ENCODE measurements around the gene CACNB4.

Gene CACNB4

DNA sequence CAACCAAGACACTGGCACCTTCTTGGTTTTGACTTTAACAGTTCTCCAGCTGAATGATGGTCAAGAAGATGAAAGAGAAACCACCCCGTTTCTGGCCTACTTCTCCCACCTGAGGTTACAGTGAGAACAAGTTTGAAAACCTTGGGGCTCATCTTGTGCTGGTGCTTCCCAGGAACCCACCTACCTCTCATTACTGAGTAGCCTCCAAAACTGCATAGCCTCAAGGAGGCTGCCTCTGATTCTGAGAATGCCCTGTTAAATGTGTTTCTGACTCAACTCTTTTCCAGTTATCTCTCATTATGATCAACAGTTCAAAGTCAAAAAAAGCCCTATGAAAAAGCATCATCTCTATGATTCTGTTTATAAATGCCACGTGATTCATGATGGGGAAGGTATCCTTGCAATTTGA lies 121.9 kb downstream of the CACNB4 start:
- no peak for DNase-seq (ENCODE audit: low read depth, low spot score)

DNA sequence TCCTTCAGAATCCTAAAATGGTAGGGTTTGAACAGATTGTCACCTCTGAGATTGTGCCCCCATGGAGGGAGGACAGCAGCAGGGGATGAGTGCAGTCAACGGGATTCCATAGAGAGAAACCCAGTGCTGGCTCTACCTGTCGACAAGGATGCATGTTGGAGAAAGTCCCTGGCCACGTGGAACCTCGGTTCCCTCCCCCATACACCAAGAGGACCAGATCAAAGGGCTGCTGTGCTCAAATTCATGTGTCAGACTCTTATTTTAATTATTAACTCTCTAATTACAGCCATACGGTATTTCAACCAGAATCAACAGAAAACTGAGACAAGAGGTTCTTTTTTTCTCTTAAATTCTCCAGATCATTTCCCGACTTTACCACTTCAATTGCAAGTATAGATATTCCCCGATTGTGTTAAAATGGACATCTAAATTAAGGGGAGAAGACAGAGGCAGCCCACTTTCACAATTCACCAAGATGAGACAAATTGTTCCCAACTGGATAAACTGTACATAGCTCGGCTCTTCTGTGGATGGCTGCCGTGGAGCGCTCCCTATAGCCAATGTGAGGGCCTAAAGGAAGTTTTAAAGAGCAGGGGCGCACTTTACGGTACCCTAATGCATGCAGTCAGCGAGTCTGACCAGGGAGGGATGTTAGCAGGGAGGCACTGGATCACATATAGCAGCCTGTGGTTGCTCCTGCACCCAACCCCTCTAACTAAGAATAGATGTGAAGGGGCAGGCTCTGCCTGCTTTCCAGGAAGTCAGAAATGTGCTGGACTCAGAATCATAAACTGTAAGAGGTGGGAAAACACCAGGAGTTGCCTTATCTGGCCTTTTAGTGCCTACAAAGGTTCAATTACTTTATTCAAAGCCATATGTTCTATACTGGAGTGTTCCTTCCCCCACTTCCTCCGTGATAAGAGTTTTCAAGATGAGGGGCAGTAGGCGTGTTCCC lies 123.1 kb downstream of the CACNB4 start:
- no peak for DNase-seq (ENCODE audit: low read depth, low spot score)

DNA sequence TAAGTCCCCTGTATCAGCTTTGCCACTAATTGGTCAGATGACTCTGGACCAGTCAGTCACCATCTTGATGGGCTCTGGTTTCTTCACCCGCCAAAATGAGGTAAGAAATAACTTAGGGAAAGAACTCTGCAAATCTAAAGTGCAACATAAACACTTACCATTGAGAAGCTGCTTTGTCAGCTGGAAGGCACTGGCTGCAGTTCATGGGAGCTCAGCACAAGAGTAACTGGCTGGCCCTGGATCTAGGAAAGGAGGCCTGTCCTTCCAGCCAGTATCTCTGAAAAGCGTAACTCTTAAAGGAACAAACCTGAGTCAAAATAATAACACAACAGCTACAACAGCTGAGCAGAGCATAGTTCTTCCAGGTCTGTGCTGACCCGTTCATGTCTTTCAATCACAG lies 123.9 kb downstream of the CACNB4 start:
- DNase-seq (ENCODE audit: low read depth, low spot score), result no peak

DNA sequence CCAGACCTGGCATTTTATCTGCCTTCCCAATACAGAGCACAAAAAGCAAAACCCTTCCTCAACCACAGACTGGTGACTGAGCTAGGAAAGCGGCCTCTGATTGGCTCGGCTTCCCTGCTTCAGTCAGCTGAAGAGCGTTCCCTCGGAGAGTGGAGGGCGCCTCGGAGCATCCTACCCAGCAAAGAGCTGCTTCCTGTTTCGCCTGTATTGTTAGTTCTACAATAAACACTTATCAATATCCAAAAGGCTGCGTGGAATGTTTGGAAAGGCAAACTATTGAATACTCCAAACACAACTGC lies 125.0 kb downstream of the CACNB4 start:
- no peak for DNase-seq (ENCODE audit: low read depth, low spot score)

DNA sequence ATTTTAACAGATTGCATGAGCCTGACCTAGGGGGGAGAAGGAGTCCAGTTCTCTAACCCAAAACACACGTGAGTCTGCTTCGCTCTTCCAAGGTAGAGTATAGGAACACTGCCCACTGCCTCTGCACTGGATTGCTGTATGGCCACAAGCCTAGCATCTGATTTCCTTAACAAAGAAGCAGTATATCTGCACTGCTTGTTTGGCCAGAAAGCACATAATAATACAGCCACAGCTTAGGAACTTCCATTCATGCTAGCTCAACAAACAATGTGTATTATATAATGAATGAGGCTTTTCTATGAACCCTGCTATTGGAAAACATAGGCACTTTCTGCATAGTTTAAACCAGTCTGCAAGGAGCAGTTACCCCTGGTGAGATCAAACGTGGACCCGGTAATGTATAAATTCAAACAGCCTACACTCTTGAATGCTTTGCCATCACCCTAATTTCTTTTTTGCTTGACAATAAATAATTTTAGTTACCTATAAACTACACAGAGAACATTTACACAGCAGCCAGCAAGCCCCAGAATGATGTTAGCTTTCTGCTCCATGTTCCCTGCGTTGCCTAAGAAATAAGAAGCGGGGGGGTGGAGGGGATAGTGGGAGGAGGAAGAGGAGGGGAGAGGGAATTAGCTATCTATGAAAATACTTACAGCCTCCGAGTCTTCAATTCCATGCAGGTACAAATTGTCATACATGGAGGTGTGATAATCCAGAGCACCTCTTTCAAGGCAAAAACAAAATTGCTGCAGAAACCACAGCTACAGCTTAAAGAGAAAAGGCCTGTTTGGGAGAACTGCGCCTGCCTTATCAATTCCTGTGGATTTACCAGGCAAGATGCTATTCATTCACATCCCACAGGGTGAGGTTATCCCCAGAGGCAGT lies 125.6 kb downstream of the CACNB4 start:
- DNase-seq (ENCODE audit: low read depth, low spot score), result no peak

DNA sequence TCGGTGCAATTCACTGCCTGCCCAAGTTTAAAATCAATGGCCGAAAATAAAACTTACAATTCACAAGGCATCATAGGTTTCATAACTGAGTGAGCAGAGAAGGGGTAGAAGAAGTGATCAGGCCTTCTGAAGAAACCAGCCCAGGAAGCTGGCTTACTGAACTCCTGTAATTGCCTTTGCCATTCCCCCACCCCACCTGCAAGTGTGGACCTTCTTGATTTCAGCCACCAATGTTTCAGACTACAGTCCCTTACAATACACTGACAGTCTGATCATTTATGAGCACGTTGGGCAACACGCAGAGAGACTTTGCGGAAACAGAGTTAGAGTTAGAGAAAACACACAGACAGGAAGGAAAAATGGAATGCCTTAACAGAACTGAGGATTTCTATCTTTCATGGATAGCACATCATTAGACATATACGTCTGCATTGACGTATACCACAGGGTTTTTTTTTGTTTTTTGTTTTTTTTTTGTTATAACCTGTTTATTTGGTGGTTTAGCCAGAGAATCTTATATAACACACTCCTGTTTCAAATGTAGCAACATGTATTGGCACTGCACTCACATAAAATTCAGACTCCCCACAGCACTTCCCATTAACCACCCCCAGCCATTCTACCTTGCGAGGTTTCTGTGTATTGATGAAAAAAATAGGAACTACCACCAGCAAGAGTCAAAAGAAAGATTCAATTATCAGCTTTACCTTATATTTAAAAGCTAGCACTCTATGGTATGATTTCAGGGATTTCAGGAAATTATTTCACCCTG lies 126.4 kb downstream of the CACNB4 start:
- DNase-seq (ENCODE audit: low read depth, low spot score), result no peak

DNA sequence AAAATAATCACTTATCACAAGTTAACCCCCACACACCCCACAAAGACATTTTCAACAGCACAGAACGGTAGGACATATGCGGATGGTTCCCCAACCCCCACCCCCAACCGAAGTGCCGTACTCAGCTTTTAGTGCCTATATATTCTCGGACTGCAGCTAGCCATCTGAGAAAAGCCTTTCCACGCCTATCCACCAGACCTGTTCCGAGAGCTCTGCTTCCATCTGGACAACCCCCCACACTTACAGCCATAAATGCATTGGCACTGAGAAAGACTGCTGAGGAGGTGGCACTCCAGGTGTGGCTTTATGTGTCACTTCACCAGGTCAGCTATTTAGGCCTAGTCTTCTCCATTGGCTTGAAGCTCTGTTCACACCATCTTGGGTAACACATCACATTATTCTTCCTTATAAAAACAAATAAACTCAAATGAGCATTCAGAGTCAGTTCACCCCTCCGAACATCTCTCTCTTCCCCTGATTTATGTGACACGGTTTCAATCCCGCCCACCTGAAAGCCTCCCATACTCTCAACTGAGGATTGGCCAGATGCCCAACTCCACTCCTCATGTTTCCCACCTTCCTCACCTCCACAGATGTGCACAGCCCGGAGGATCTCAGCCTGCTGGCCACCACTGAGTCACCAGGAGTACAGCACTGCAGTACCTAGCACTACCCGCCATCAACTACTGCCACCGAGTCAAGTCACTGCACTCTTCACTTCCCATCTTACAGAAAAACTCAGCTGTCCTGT lies 127.4 kb downstream of the CACNB4 start:
- DNase-seq (ENCODE audit: low read depth, low spot score), result no peak

DNA sequence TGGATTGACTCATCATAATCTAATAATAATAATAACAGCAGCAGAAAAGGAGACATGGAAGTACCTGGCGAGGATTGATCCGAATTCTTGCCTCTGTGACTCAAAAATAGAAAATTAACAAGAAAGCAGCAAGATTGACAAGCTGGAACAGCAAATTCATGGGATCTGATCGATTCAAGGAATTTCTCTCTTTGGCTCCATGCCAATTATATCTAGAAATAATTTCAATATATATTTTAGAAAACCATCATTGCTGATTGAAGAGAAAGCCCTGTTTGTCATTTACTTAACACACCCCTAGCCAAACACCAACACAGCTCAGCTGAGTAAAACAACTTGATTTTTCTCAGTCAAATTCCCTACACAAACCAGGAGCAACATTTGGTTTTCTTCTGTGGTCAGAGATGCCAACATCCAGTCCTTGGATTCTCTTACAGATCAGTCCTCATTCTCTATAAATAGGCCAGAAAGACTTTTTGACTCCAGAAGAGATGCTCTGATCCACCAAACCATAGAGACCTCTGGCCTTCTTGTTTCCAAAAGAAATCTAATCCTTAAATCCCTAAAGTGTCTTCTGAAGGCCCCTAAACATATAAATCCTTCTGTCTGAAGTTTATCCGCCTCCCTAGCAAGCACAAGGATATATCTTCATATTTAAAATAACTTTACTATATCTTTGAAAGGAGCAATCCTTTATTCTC lies 129.9 kb downstream of the CACNB4 start:
- no peak for DNase-seq (ENCODE audit: low read depth, low spot score)

DNA sequence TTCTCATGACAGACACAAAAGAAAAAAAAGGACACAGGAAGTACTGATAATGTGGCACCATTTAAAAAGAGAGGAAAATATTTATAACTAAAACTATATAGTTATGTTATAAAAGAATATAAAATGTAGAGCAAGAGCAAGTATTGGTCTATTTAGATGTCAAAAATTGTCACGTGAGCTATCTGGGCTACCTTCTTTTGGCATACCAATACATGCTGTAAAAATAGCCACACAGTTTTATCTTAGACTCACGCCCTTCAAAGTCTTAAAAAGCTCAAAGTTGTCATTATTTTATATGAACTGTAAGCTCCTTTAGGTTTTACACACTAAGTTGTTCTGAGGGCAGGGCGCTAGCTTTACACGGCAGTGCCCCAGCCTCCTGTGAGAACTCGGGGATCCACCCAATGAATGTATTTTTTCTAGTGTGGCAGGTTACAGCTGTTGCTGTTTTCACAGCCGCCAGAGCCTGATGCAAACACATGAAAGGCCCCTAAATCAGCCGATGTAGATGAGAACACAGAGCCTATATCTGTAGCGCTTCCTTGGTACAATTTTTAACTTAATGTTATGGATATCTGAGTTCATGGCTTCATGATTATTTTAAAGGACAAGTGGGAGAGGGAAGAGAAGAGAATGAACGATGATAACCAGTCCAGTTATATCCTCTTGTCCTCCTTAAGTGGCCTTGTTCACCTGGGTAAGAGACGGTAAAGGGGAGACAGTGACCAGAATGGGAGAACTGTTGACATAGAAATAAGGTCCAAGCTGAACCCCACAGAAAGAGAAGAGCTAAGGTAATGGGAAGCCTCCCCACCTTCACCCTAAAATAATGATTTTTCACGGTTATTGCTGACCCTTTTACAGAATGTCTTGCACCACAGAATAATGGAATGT lies 130.8 kb downstream of the CACNB4 start:
- no peak for DNase-seq (ENCODE audit: low read depth, low spot score)

DNA sequence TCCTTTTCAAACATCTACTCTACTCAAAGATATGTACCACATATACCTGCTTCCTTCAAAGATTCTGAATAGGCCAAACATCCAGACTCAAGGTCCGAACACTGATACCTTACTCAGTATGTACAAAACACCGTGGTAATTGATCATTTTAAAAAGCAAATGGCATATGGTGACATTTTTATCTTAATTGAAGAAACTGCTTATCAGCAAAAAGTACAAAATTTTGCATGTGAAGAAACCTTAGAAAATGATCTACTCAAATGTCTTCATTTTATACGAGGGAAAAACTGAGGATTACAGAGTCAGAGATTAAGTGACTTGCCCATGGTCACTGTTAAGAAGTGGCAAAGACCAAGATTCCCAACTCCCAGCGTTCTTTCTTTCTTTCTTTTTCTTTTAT lies 133.0 kb downstream of the CACNB4 start:
- DNase-seq (ENCODE audit: low read depth, low spot score), result no peak

DNA sequence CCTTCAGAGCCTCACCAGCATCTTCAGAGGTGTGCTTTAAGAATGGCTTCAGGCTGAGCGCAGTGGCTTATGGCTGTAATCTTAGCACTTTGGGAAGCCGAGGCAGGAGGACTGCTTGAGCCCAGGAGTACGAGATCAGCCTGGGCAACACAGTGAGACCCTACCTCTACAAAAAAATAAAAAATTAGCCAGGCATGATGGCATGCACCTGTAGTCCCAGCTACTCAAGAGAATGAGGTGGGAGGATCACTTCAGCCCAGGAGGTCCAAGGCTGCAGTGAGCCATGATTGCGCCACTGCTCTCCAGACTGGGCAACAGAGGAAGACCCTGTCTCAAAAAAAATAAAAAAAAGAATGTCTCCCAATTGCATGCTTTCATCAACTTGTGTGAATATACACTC lies 137.3 kb downstream of the CACNB4 start:
- DNase-seq (ENCODE audit: low read depth, low spot score), result no peak

DNA sequence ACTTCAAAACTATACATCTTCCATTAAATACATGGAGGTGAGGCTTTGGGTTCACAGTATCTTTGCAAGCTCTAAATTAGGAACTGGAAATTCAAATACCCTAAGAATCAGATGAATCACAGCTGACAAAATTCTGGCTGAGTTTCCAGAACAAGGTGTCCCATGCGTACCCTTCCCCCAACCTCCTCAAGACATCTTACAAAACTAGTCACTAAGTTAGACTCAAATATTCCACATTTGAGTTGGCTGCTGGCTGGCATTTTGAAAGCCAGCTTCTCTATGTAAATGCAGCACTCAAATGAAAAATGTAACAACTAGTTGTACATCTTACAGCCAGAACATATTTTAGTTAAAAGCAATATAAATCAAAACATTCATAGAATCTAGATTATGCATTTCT lies 139.6 kb downstream of the CACNB4 start:
- DNase-seq (ENCODE audit: low read depth, low spot score), result no peak

DNA sequence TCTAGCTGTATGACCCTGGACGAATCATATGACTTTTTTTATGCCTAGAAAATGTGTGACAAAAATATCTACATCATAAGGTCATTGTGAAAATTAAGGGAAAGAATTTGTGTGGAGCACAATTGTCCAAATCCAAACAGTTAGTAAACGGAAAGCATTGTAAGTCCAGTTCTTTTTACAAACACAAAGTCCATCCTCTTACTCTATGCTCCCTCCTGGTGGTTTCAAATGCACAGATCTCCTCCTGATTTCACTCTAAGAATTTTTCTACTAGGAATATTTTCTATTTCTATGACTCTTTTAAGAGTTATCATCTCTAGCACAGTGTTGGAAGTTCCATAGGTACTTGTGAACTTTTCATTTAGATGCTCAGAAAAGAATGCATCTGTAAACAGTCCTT lies 145.4 kb downstream of the CACNB4 start:
- no peak for DNase-seq (ENCODE audit: low read depth, low spot score)

DNA sequence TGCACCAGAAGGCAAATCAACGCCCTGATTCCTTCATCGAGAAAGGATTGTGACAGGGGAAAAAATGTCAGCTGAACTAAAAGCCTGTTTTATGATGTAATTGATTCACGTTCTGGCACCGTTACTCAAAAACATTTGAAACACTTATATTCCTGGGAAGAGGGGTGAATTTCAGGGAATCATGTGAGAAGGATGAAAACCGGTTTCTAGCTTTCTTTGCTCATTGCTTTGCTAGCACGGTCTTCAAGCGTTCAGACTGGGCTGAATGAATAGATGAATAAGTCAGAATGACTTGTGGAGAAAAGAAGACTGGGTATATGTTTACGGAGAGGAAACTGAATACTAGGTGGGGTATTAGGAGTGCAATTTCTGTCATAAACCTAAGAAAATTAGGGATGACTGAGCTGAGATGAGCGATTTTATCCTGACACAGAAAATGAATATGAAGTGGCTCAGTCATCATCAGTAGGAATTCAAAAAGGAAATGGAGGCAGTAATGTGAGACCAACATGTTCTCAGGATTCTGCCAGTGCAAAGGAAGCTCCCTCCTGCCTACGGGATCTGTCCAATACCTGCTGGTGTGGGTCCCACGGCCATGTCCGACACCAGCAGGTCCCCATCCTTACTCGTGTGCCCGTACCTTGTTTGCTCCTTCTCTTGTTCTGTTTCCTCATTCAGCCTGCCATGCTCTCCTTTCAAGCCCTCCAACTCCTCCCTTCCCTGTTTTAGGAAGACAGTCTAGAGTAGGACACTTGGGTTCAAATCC lies 146.0 kb downstream of the CACNB4 start:
- DNase-seq (ENCODE audit: low read depth, low spot score), result no peak

DNA sequence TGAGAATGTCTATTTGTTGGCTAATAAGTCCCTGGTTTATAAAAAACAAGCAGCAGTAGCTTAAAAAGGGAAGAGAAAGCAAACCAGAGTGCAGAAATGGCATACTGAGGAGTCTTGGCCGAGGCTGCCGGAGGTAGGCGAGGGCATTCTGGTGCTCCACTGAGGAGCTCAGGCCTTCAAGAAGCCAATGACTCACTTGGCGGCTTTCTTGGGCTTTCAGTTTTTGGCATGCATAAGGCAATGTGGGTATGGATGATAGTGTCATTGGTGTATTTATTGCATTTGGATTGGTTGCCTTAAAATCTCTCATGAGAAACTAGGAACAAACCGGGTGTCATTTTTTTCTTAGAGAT lies 151.1 kb downstream of the CACNB4 start:
- no peak for DNase-seq (ENCODE audit: low read depth, low spot score)

DNA sequence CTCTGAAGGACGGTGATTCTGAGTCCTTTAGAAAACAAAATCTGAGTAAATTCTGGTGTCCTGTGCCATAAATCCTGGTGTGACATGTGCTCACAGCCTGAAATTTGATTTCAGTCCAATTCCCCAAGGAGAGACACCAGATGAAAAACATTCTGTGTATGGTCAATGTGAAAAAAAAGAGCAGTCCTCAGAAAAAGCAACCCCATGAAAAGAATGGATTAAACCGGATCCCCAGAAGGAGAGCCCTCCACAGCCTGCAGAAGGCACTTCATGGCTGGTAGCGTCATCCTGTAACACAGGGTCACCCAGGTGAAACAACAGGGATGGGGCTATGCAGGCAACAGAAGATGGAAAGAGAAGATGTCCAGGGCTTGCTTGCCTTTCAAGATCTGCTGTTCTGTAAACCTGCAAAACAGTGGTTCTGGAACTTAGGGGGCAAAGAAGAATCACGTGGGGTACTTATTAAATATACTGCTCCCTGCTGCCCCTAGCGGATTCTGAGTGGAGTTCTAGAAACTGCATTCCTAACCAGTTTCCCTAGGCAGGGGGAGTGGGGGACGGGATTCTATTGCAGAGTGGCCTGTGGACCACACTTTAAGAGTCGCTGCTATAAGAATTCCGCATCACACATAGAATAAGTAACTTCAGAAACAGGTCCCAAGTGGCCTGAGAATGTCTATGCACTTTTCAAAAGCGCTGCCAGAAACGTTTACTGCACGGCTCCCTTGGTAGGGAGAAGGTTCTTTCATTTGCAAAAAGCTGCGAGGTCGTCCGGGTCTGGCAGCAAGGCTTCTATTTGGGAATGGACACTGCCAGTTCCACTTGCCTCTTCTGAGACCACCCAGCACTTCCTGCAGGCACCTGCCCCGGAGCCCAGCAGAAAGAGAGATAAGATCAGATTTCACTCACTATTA lies 151.7 kb downstream of the CACNB4 start:
- no peak for DNase-seq (ENCODE audit: low read depth, low spot score)

DNA sequence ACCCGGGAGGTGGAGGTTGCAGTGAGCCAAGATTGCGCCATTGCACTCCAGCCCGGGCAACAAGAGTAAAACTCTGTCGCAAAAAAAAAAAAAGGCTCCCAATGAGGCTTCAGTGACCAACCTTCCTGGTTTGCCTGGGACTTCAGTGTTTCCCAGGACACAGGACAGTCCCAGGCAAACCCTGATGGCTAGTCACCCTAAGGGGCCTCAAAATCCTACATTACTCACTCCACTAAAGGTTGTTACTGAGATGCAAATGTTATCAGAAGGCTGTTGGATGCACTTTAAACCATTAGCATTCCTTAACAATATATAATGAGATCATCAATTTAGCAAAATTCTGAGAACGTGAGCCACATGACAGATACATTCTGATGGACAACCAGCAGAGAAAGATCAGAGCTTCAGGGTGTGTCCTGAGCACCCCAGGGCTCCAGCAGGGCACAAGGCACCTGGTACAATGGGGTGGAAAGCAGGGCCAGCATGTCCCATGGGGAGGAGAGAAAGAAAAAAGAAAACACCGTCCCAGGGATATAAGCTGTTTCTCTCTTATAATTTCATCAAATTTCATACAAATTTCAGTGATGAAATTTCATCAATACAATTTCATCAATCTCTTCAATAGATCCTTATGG lies 152.5 kb downstream of the CACNB4 start:
- no peak for DNase-seq (ENCODE audit: low read depth, low spot score)
